Esophagus squamous epithelium (tissue), 5 donors: ENCODE measurements around the gene CPSF4. TPM values are rescaled to one million over a fixed set of nuclear protein-coding genes. Genes with fewer than 3 reads are reported as not detected.
"Not testable (repeated sequence)": the region's sequence is repeated elsewhere in the genome, so short reads cannot be mapped to it uniquely, and the experiment has no call there.

Experiments used
- DNase-seq: peaks from one replicate; lab custom pipeline; 2025; lab: John Stamatoyannopoulos, UW
- H3K27ac ChIP-seq, 4 donors: fragments of 200-600 bp; sonication (generic); one replicate each; pipeline ENCODE4 v1.5.1; 2016 to 2019; ENCODE audit warnings: mild to moderate bottlenecking in 1 of 4
- H3K27me3 ChIP-seq, 4 donors: fragments of 200-600 bp; sonication (generic); 1 replicate in 3 of 4; 2 replicates in 1 of 4; pipeline versions ENCODE4 v1.5.1 to v1.6.0; 2017 to 2021; ENCODE audit warnings: antibody characterized with exemption in 1 of 4
- H3K36me3 ChIP-seq, 3 donors: fragments of 200-600 bp; sonication (generic); one replicate each; pipeline ENCODE4 v1.5.1; 2016 to 2019
- H3K4me1 ChIP-seq, 3 donors: fragments of 200-600 bp; sonication (generic); one replicate each; pipeline ENCODE4 v1.5.1; 2017 to 2019
- H3K4me3 ChIP-seq, 4 donors: fragments of 200-600 bp; sonication (generic); 1 replicate in 3 of 4; 2 replicates in 1 of 4; pipeline ENCODE4 v1.5.1; 2016 to 2019; ENCODE audit warnings: mild to moderate bottlenecking in 2 of 4, moderate library complexity in 1 of 4
- H3K9me3 ChIP-seq, 3 donors: fragments of 200-600 bp; sonication (generic); one replicate each; pipeline ENCODE4 v1.5.1; 2016 to 2019
- POLR2A ChIP-seq, 4 donors: fragments of 450-650 bp; IDR thresholded peaks; one replicate each; pipeline ENCODE4 v1.6.1; 2017; ENCODE audit warnings: antibody characterized with exemption in 4 of 4, mild to moderate bottlenecking in 4 of 4, moderate library complexity in 3 of 4
- WGBS, 2 donors: methylation state at CpG; one replicate each; pipeline ENCODE4 v1.1.5; 2018; 5-methylcytosine and 5-hydroxymethylcytosine counted together
- intact Hi-C: fragments of 100-400 bp; cut with DNase I; formaldehyde crosslinking; loops from one replicate; pipeline ENCODE4 v1.15.0; 2022
- total RNA-seq, 4 donors: library from RNA; depleted of rRNA; stranded (reverse); fragments of >200 nt; gene quantifications; one replicate each; pipeline ENCODE4 v1.1.0, GENCODE V29; 2016
- TF ChIP-seq, protein P1 (sequence below), 6 experiments: fragments of 450-650 bp in 4 of 6; fragments of 200-600 bp in 2 of 6; sonication (generic) in 2 of 6; IDR thresholded peaks; one replicate each; pipeline ENCODE4 v1.5.1; 2016 to 2019; ENCODE audit warnings: antibody characterized with exemption in 6 of 6, mild to moderate bottlenecking in 4 of 6, moderate library complexity in 4 of 6
- donor health status: DM: yes; HTN: yes; CAD: no.

Gene CPSF4
- total RNA-seq, 4 donors from 2014 or later: 15.1 to 29.2 (median 19.4) TPM

DNA sequence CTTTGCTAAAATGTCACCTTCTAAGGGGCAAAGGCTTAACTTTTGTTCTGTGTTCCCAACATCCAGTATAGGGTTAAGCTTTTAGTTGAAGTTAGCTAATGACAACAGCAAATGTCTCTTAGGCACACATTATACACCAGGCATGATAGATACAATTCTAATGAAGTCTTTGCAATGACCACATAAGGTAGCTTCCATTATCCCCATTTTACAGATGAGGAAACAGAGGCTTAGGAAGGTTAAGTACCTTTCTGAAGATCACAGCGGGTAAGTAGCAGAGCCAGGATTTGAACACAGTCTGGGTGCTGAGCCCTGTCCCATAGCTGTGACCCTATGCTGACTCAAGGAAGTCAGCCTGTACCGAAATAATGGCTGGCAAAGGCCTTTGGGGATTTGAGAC is 28.1 kb upstream of the CPSF4 start:
- Histone ChIP-seq H3K4me1 (peaks cover 22 to 47% (median 22%) of the 10 kb centered on the region in 3 donors), H3K27me3 (no peaks in the 10 kb centered on the region), H3K36me3 (peaks cover 10 to 56% (median 34%) of the 10 kb centered on the region in 3 donors), H3K9me3 (no peaks in the 10 kb centered on the region), H3K27ac (no peak overlapping the region), H3K4me3 (no peak overlapping the region)
- no peak for DNase-seq
- no peak for TF ChIP-seq POLR2A (IDR thresholded peaks at IDR 0.05)
- TF ChIP-seq, protein P1, sequence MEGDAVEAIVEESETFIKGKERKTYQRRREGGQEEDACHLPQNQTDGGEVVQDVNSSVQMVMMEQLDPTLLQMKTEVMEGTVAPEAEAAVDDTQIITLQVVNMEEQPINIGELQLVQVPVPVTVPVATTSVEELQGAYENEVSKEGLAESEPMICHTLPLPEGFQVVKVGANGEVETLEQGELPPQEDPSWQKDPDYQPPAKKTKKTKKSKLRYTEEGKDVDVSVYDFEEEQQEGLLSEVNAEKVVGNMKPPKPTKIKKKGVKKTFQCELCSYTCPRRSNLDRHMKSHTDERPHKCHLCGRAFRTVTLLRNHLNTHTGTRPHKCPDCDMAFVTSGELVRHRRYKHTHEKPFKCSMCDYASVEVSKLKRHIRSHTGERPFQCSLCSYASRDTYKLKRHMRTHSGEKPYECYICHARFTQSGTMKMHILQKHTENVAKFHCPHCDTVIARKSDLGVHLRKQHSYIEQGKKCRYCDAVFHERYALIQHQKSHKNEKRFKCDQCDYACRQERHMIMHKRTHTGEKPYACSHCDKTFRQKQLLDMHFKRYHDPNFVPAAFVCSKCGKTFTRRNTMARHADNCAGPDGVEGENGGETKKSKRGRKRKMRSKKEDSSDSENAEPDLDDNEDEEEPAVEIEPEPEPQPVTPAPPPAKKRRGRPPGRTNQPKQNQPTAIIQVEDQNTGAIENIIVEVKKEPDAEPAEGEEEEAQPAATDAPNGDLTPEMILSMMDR (IDR thresholded peaks at IDR 0.05): no peak
- intact Hi-C loops: loop anchor here (5.0 kb wide), 1 partner anchor 43 kb away; no protein-coding TSS in a partner anchor
- WGBS, 2 donors: 90 to 100% methylated on average over 2 of the region's 2 CpGs

DNA sequence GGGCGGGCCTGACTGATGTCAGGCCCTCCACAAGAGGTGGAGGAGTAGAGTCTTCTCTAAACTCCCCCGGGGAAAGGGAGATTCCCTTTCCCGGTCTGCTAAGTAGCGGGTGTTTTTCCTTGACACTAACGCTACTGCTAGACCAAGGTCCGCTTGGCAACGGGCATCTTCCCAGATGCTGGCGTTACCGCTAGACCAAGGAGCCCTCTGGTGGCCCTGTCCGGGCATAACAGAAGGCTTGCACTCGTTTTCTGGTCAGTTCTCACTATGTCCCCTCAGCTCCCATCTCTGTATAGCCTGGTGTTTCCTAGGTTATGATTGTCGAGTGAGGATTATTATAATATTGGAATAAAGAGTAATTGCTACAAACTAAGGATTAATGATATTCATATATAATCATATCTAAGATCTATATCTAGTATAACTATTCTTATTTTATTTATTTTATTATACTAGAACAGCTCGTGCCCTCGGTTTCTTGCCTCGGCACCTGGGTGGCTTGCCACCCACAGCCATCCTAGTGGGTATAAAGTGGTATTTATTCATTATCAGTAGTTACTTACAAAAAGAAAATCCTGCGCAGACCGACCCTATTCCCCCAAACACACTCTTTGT is 23.1 kb upstream of the CPSF4 start:
- DNase-seq, H3K4me3 ChIP-seq, H3K9me3 ChIP-seq, intact Hi-C loops, H3K27me3 ChIP-seq, H3K27ac ChIP-seq: not testable (repeated sequence)
- WGBS, 2 donors: 53 to 66% methylated on average over 14 to 17 of the region's 17 CpGs
- TF ChIP-seq, protein P1 (IDR thresholded peaks at IDR 0.05): peak; percentile 34 to 74 (median 59)
- Histone ChIP-seq H3K4me1 (peaks cover 0 to 10% (median 0%) of the 10 kb centered on the region in 3 donors), H3K36me3 (peaks cover 39 to 100% (median 80%) of the 10 kb centered on the region in 3 donors)

DNA sequence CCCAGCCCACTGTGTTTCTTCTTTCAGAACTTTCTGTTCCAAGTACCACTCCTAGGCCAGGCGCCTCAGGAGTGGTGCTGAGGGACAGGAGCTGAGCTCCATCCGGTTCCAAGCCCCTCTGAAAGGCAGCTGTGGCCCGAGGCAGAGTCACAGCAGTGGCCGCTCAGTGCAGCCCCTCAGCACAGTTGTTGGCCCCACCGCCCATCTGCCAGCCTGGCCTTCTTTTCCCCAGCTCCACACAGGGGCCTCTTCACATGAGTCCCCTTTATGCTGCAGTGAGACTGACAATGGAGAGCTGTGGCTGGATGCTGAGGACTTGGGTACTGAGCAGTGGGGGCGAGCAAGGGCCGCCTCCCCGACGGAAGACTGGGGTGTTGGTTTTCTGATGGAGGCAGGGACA is 20.5 kb upstream of the CPSF4 start:
- H3K27ac ChIP-seq: no peak overlapping the region
- 40 to 79% methylated on average over 1 to 4 of the region's 9 CpGs for WGBS, 2 donors
- no peak for DNase-seq
- peaks cover 34 to 99% (median 66%) of the 10 kb centered on the region in 3 donors for H3K36me3 ChIP-seq
- H3K4me1 ChIP-seq: peaks cover 0 to 5% (median 0%) of the 10 kb centered on the region in 3 donors
- no peaks in the 10 kb centered on the region for H3K9me3 ChIP-seq
- no peaks in the 10 kb centered on the region for H3K27me3 ChIP-seq
- intact Hi-C loops: no loop called here
- no peak overlapping the region for H3K4me3 ChIP-seq
- TF ChIP-seq, protein P1 (IDR thresholded peaks at IDR 0.05): no peak
- no peak for TF ChIP-seq POLR2A (IDR thresholded peaks at IDR 0.05)

DNA sequence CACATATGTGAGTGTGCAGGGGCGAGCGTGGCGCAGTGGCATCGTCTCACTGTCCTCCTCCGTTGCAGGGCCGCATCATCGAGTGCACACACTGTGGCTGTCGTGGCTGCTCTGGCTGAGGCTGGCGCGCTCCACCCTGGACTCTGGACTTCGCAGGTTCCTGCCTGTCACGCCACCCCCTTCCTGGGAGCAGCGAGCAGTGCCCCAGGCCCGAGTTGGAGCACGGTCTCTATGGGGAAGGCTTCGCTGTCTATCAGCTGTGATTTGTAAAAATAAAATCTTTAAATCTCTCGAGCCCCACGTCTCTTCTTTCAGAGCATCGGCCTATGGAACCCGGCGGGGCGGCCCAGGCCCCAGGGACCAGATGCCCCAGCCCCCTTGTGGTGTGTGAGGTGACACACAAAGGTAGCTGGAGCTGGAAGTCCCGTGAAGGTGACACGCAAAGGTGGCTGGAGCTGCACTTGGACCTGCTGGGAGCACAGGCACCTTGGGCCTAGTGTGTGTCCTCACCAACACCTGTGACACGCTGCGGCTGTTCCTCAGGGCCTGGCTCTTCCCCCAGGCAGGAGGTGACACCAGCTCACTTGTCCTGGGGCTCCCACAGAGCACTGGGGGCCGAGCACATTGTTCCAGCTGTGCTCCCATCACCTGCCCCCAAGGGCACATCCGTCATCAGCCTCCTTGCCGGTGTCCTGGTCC is 19.3 kb upstream of the CPSF4 start:
- DNase-seq: no peak
- intact Hi-C loops: no loop called here
- no peak overlapping the region for H3K4me3 ChIP-seq
- peaks cover 40 to 99% (median 70%) of the 10 kb centered on the region in 3 donors for H3K36me3 ChIP-seq
- 84 to 85% methylated on average over 9 to 21 of the region's 29 CpGs for WGBS, 2 donors
- TF ChIP-seq, protein P1 (IDR thresholded peaks at IDR 0.05): no peak
- TF ChIP-seq POLR2A (IDR thresholded peaks at IDR 0.05): no peak
- no peak overlapping the region for H3K27ac ChIP-seq
- no peaks in the 10 kb centered on the region for H3K9me3 ChIP-seq
- peaks cover 0 to 5% (median 0%) of the 10 kb centered on the region in 3 donors for H3K4me1 ChIP-seq
- H3K27me3 ChIP-seq: no peaks in the 10 kb centered on the region

DNA sequence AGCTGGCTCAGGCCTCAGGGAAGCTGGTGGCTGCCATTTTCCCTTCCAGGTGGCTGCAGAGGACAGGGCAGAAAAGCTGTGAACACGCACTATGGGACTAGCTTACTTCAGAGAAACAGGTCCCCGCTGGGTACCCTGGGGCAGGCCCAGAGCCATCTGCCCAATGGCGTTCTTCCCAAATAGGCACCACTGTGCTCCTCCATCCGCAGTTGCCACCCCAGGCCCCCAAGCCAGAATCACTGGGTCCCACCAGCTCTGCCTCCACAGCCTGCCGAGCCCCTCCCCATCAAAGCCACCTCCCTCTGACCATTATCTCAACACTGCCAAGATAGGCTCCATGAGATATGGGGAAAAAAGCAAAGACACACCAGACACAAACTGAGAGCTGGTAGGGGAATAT is 18.5 kb upstream of the CPSF4 start:
- Histone ChIP-seq H3K9me3 (no peaks in the 10 kb centered on the region), H3K27ac (no peak overlapping the region), H3K36me3 (peaks cover 46 to 99% (median 70%) of the 10 kb centered on the region in 3 donors), H3K4me3 (no peak overlapping the region), H3K4me1 (peaks cover 0 to 3% (median 0%) of the 10 kb centered on the region in 3 donors), H3K27me3 (no peaks in the 10 kb centered on the region)
- no peak for DNase-seq
- intact Hi-C loops: no loop called here
- TF ChIP-seq, protein P1 (IDR thresholded peaks at IDR 0.05): no peak
- no peak for TF ChIP-seq POLR2A (IDR thresholded peaks at IDR 0.05)
- WGBS, 2 donors: 87 to 96% methylated on average over 4 to 5 of the region's 5 CpGs
